Activated CD4-positive, alpha-beta memory T cell treated with anti-CD3 and anti-CD28 coated beads for 36 hours (primary cell): ENCODE measurements around the gene DLG2. TPM values are rescaled to one million over a fixed set of nuclear protein-coding genes. Genes with fewer than 3 reads are reported as not detected.
"Not testable (repeated sequence)": the region's sequence is repeated elsewhere in the genome, so short reads cannot be mapped to it uniquely, and the experiment has no call there.

Experiments
- CTCF ChIA-PET: fragments of 350-600 bp; sonication (Branson Sonifier 250); formaldehyde crosslinking; loops from one replicate; lab custom pipeline; 2021; ENCODE audit warnings: antibody characterized with exemption, inconsistent platforms; lab: Charles Lee
- POLR2A ChIA-PET: fragments of 350-600 bp; sonication (Branson Sonifier 250); formaldehyde crosslinking; loops from one replicate; lab custom pipeline; 2021; ENCODE audit warnings: antibody characterized with exemption; lab: Charles Lee
- DNase-seq: peaks from one replicate; pipeline ENCODE4 v3.0.0-alpha.2; 2020
- H3K27ac Mint-ChIP-seq: one replicate; pipeline ENCODE4 v1.8.0; 2021; ENCODE audit warnings: mixed read lengths
- H3K27me3 Mint-ChIP-seq: one replicate; pipeline ENCODE4 v1.8.0; 2021; ENCODE audit warnings: mixed read lengths
- H3K36me3 Mint-ChIP-seq: one replicate; pipeline ENCODE4 v1.8.0; 2021; ENCODE audit warnings: mixed read lengths
- H3K4me1 Mint-ChIP-seq: one replicate; pipeline ENCODE4 v1.8.0; 2021; ENCODE audit warnings: low read depth, mixed read lengths
- H3K4me3 Mint-ChIP-seq: one replicate; pipeline ENCODE4 v1.8.0; 2021; ENCODE audit warnings: mild to moderate bottlenecking, mixed read lengths
- H3K9me3 Mint-ChIP-seq: one replicate; pipeline ENCODE4 v1.8.0; 2021; ENCODE audit warnings: mixed read lengths
- intact Hi-C: fragments of 100-400 bp; cut with micrococcal nuclease; formaldehyde crosslinking; loops from one replicate; pipeline ENCODE4 v1.15.1; 2023
- total RNA-seq, 2 experiments: library from RNA; stranded (reverse); gene quantifications; one replicate each; pipeline ENCODE4 v1.2.3, GENCODE V29; 2021

The DLG2 gene
- total RNA-seq, 2 experiments from 2014 or later: 1.7 to 2.1 TPM

GRCh38 chr11:85295694-85296271 lies 331.4 kb downstream of the DLG2 start:
- no peaks in the 10 kb centered on the region for H3K36me3 Mint-ChIP-seq
- H3K4me1 Mint-ChIP-seq: no peaks in the 10 kb centered on the region
- no peaks in the 10 kb centered on the region for H3K27me3 Mint-ChIP-seq
- intact Hi-C loops: no loop called here
- POLR2A ChIA-PET: no interaction called here
- CTCF ChIA-PET: no interaction called here
- H3K4me3 Mint-ChIP-seq: no peak overlapping the region
- H3K27ac Mint-ChIP-seq: no peak overlapping the region
- DNase-seq: no peak
- peaks cover 11% of the 10 kb centered on the region for H3K9me3 Mint-ChIP-seq

- no peaks in the 10 kb centered on the region for H3K36me3 Mint-ChIP-seq
- no peaks in the 10 kb centered on the region for H3K27me3 Mint-ChIP-seq
- H3K27ac Mint-ChIP-seq: no peak overlapping the region
- no peaks in the 10 kb centered on the region for H3K9me3 Mint-ChIP-seq
- ChIA-PET POLR2A (no interaction called here), CTCF (no interaction called here)
- H3K4me1 Mint-ChIP-seq: no peaks in the 10 kb centered on the region
- DNase-seq: no peak
- intact Hi-C loops: no loop called here
- no peak overlapping the region for H3K4me3 Mint-ChIP-seq
Measured at GRCh38 chr11:85281550-85281949, 345.6 kb downstream of the DLG2 start.

GRCh38 chr11:85279267-85279666 lies 347.9 kb downstream of the DLG2 start:
- POLR2A ChIA-PET: no interaction called here
- Mint-ChIP-seq H3K4me3 (no peak overlapping the region), H3K27me3 (no peaks in the 10 kb centered on the region), H3K36me3 (no peaks in the 10 kb centered on the region), H3K27ac (no peak overlapping the region), H3K4me1 (no peaks in the 10 kb centered on the region), H3K9me3 (peaks cover 7% of the 10 kb centered on the region)
- CTCF ChIA-PET: no interaction called here
- intact Hi-C loops: no loop called here
- no peak for DNase-seq

- POLR2A ChIA-PET: no interaction called here
- DNase-seq: no peak
Measured at GRCh38 chr11:85277693-85278092, 349.5 kb downstream of the DLG2 start.

GRCh38 chr11:85276332-85276731 lies 350.8 kb downstream of the DLG2 start:
- Mint-ChIP-seq H3K36me3 (no peaks in the 10 kb centered on the region), H3K27me3 (no peaks in the 10 kb centered on the region), H3K4me3 (no peak overlapping the region), H3K4me1 (no peaks in the 10 kb centered on the region), H3K27ac (no peak overlapping the region), H3K9me3 (peaks cover 18% of the 10 kb centered on the region)
- CTCF ChIA-PET: no interaction called here
- intact Hi-C loops: no loop called here
- POLR2A ChIA-PET: no interaction called here
- no peak for DNase-seq

More at GRCh38 chr11:85277693-85278092, 349.5 kb downstream of the DLG2 start:
- CTCF ChIA-PET: no interaction called here
- Mint-ChIP-seq H3K4me1 (no peaks in the 10 kb centered on the region), H3K4me3 (no peak overlapping the region), H3K9me3 (peaks cover 10% of the 10 kb centered on the region), H3K27ac (no peak overlapping the region), H3K27me3 (no peaks in the 10 kb centered on the region), H3K36me3 (no peaks in the 10 kb centered on the region)
- intact Hi-C loops: no loop called here

- H3K36me3 Mint-ChIP-seq, H3K4me1 Mint-ChIP-seq, POLR2A ChIA-PET, H3K4me3 Mint-ChIP-seq, intact Hi-C loops, CTCF ChIA-PET, DNase-seq, H3K27ac Mint-ChIP-seq, H3K27me3 Mint-ChIP-seq: not testable (repeated sequence)
- H3K9me3 Mint-ChIP-seq: peaks cover 24% of the 10 kb centered on the region
Measured at GRCh38 chr11:85270315-85270714, 356.8 kb downstream of the DLG2 start.

GRCh38 chr11:85269109-85269508 lies 358.0 kb downstream of the DLG2 start:
- H3K4me3 Mint-ChIP-seq: no peak overlapping the region
- no peaks in the 10 kb centered on the region for H3K36me3 Mint-ChIP-seq
- no peak overlapping the region for H3K27ac Mint-ChIP-seq
- CTCF ChIA-PET: no interaction called here
- H3K27me3 Mint-ChIP-seq: no peaks in the 10 kb centered on the region
- H3K9me3 Mint-ChIP-seq: peaks cover 26% of the 10 kb centered on the region
- no peaks in the 10 kb centered on the region for H3K4me1 Mint-ChIP-seq
- intact Hi-C loops: no loop called here
- no peak for DNase-seq
- POLR2A ChIA-PET: no interaction called here

- ChIA-PET POLR2A (no interaction called here), CTCF (no interaction called here)
- H3K36me3 Mint-ChIP-seq: no peaks in the 10 kb centered on the region
- intact Hi-C loops: no loop called here
- H3K27me3 Mint-ChIP-seq: no peaks in the 10 kb centered on the region
- H3K27ac Mint-ChIP-seq: no peak overlapping the region
- H3K9me3 Mint-ChIP-seq: peaks cover 18% of the 10 kb centered on the region
- H3K4me1 Mint-ChIP-seq: no peaks in the 10 kb centered on the region
- DNase-seq: no peak
- H3K4me3 Mint-ChIP-seq: no peak overlapping the region
Measured at GRCh38 chr11:85266646-85267045, 360.5 kb downstream of the DLG2 start.

GRCh38 chr11:85263328-85263727 lies 363.8 kb downstream of the DLG2 start:
- POLR2A ChIA-PET: no interaction called here
- Mint-ChIP-seq H3K27ac (no peak overlapping the region), H3K36me3 (no peaks in the 10 kb centered on the region), H3K4me3 (no peak overlapping the region), H3K27me3 (no peaks in the 10 kb centered on the region), H3K9me3 (peaks cover 13% of the 10 kb centered on the region), H3K4me1 (no peaks in the 10 kb centered on the region)
- CTCF ChIA-PET: no interaction called here
- intact Hi-C loops: no loop called here
- no peak for DNase-seq

- ChIA-PET CTCF (no interaction called here), POLR2A (no interaction called here)
- no peaks in the 10 kb centered on the region for H3K4me1 Mint-ChIP-seq
- H3K9me3 Mint-ChIP-seq: peaks cover 15% of the 10 kb centered on the region
- no peaks in the 10 kb centered on the region for H3K27me3 Mint-ChIP-seq
- intact Hi-C loops: no loop called here
- DNase-seq: no peak
- no peak overlapping the region for H3K27ac Mint-ChIP-seq
- no peaks in the 10 kb centered on the region for H3K36me3 Mint-ChIP-seq
- H3K4me3 Mint-ChIP-seq: no peak overlapping the region
Measured at GRCh38 chr11:85257837-85258236, 369.3 kb downstream of the DLG2 start.

GRCh38 chr11:85256433-85256832 lies 370.7 kb downstream of the DLG2 start:
- POLR2A ChIA-PET: no interaction called here
- no peak overlapping the region for H3K27ac Mint-ChIP-seq
- H3K4me3 Mint-ChIP-seq: no peak overlapping the region
- DNase-seq: no peak
- H3K9me3 Mint-ChIP-seq: peaks cover 15% of the 10 kb centered on the region
- intact Hi-C loops: no loop called here
- CTCF ChIA-PET: no interaction called here
- no peaks in the 10 kb centered on the region for H3K4me1 Mint-ChIP-seq
- no peaks in the 10 kb centered on the region for H3K36me3 Mint-ChIP-seq
- H3K27me3 Mint-ChIP-seq: no peaks in the 10 kb centered on the region

- CTCF ChIA-PET: no interaction called here
- intact Hi-C loops: no loop called here
- POLR2A ChIA-PET: no interaction called here
- Mint-ChIP-seq H3K4me3 (no peak overlapping the region), H3K27me3 (no peaks in the 10 kb centered on the region), H3K9me3 (peaks cover 14% of the 10 kb centered on the region), H3K27ac (no peak overlapping the region), H3K4me1 (no peaks in the 10 kb centered on the region), H3K36me3 (no peaks in the 10 kb centered on the region)
- no peak for DNase-seq
Measured at GRCh38 chr11:85249482-85249881, 377.7 kb downstream of the DLG2 start.

- ChIA-PET POLR2A (no interaction called here), CTCF (no interaction called here)
- intact Hi-C loops: no loop called here
- H3K9me3 Mint-ChIP-seq: peaks cover 7% of the 10 kb centered on the region
- no peak for DNase-seq
- H3K4me3 Mint-ChIP-seq: no peak overlapping the region
- no peaks in the 10 kb centered on the region for H3K27me3 Mint-ChIP-seq
- no peaks in the 10 kb centered on the region for H3K36me3 Mint-ChIP-seq
- H3K27ac Mint-ChIP-seq: no peak overlapping the region
- no peaks in the 10 kb centered on the region for H3K4me1 Mint-ChIP-seq
Measured at GRCh38 chr11:85247797-85248196, 379.3 kb downstream of the DLG2 start.
